ENCODE data around the gene P3H3.

Gene P3H3

GRCh38 chr12:6827982-6828780 lies at the start of gene P3H3:
Gene P3H3, plus strand, starts transcription at chr12:6828407. Its CDS starts 34 bp downstream, at chr12:6828441.
- peak; percentile 61 for DNase-seq (ENCODE audit: low read depth)

- peak; percentile 88 for DNase-seq (ENCODE audit: low read depth)
Measured at GRCh38 chr12:6778574-6779550, 49.3 kb upstream of the P3H3 start.

GRCh38 chr12:6779708-6780432 lies 48.3 kb upstream of the P3H3 start:
- no peak for DNase-seq (ENCODE audit: low read depth)

- no peak for DNase-seq (ENCODE audit: low read depth)
Measured at GRCh38 chr12:6780573-6780972, 47.6 kb upstream of the P3H3 start.

- no peak for DNase-seq (ENCODE audit: low read depth)
Measured at GRCh38 chr12:6782119-6782518, 46.1 kb upstream of the P3H3 start.

GRCh38 chr12:6782850-6783566 lies 45.2 kb upstream of the P3H3 start:
- no peak for DNase-seq (ENCODE audit: low read depth)

- no peak for DNase-seq (ENCODE audit: low read depth)
Measured at GRCh38 chr12:6783828-6784227, 44.4 kb upstream of the P3H3 start.

GRCh38 chr12:6784296-6784695 lies 43.9 kb upstream of the P3H3 start:
- DNase-seq (ENCODE audit: low read depth): no peak

GRCh38 chr12:6784761-6785160 lies 43.4 kb upstream of the P3H3 start:
- no peak for DNase-seq (ENCODE audit: low read depth)

- no peak for DNase-seq (ENCODE audit: low read depth)
Measured at GRCh38 chr12:6786416-6787094, 41.7 kb upstream of the P3H3 start.

GRCh38 chr12:6787309-6787708 lies 40.9 kb upstream of the P3H3 start:
- no peak for DNase-seq (ENCODE audit: low read depth)

- DNase-seq (ENCODE audit: low read depth): no peak
Measured at GRCh38 chr12:6788972-6789924, 39.0 kb upstream of the P3H3 start, which contains the start of gene CD4. Gene CD4, plus strand, starts transcription at chr12:6789528. Its CDS starts 10,611 bp downstream, at chr12:6800139.

- no peak for DNase-seq (ENCODE audit: low read depth)
Measured at GRCh38 chr12:6790496-6791150, 37.6 kb upstream of the P3H3 start.

- no peak for DNase-seq (ENCODE audit: low read depth)
Measured at GRCh38 chr12:6791931-6792520, 36.2 kb upstream of the P3H3 start.

- DNase-seq (ENCODE audit: low read depth): no peak
Measured at GRCh38 chr12:6792522-6793201, 35.5 kb upstream of the P3H3 start.

GRCh38 chr12:6795088-6795487 lies 33.1 kb upstream of the P3H3 start:
- no peak for DNase-seq (ENCODE audit: low read depth)

- no peak for DNase-seq (ENCODE audit: low read depth)
Measured at GRCh38 chr12:6796576-6796975, 31.6 kb upstream of the P3H3 start.

GRCh38 chr12:6799147-6799546 lies 29.1 kb upstream of the P3H3 start:
- DNase-seq (ENCODE audit: low read depth): no peak

Data from amniotic epithelial cell (primary cell).